CD8-positive, alpha-beta memory T cell (primary cell): ENCODE data around the gene EFNA2. TPM values are rescaled to one million over a fixed set of nuclear protein-coding genes. Genes with fewer than 3 reads are reported as not detected.
"Not testable (repeated sequence)": the region's sequence is repeated elsewhere in the genome, so short reads cannot be mapped to it uniquely, and the experiment has no call there.

ENCODE experiments used
- CTCF ChIA-PET: fragments of 350-600 bp; sonication (Branson Sonifier 250); formaldehyde crosslinking; loops from one replicate; lab custom pipeline; 2021; ENCODE audit warnings: antibody characterized with exemption; lab: Charles Lee
- POLR2A ChIA-PET: fragments of 350-600 bp; sonication (Branson Sonifier 250); formaldehyde crosslinking; loops from one replicate; lab custom pipeline; 2021; ENCODE audit warnings: antibody characterized with exemption; lab: Charles Lee
- DNase-seq, 5 donors: peaks; one replicate each; pipeline versions ENCODE4 v3.0.0 to v3.0.0-alpha.2; 2020 to 2022; ENCODE audit warnings: mixed read lengths in 1 of 5
- H3K27ac ChIP-seq: one replicate; pipeline ENCODE4 v1.7.0; 2013; ENCODE audit warnings: low read depth, mild to moderate bottlenecking, low read length, moderate library complexity
- H3K27me3 ChIP-seq: 2 replicates; pipeline ENCODE4 v1.7.0; 2013; ENCODE audit warnings: low read length, mild to moderate bottlenecking; ENCODE audit not compliant: insufficient read depth, poor library complexity, severe bottlenecking
- H3K36me3 ChIP-seq: 2 replicates; pipeline ENCODE4 v1.7.0; 2013; ENCODE audit warnings: mild to moderate bottlenecking, low read length, moderate library complexity; ENCODE audit not compliant: insufficient read depth
- H3K4me1 ChIP-seq: 2 replicates; pipeline ENCODE4 v1.7.0; 2013; ENCODE audit warnings: mild to moderate bottlenecking, low read length, moderate library complexity; ENCODE audit not compliant: insufficient read depth
- H3K4me3 ChIP-seq: 2 replicates; pipeline ENCODE4 v1.7.0; 2013; ENCODE audit warnings: mild to moderate bottlenecking, low read length
- H3K9me3 ChIP-seq: 2 replicates; pipeline ENCODE4 v1.7.0; 2013; ENCODE audit warnings: mild to moderate bottlenecking, low read length
- H3K27ac Mint-ChIP-seq, 8 donors: one replicate each; pipeline ENCODE4 v1.8.0; 2020 to 2021; ENCODE audit warnings: mixed read lengths in 8 of 8, mild to moderate bottlenecking in 6 of 8, inconsistent platforms in 3 of 8, moderate library complexity in 3 of 8
- H3K27me3 Mint-ChIP-seq, 2 donors: one replicate each; pipeline ENCODE4 v1.8.0; 2020 to 2021; ENCODE audit warnings: mixed read lengths in 2 of 2, mild to moderate bottlenecking in 1 of 2, moderate library complexity in 1 of 2
- H3K36me3 Mint-ChIP-seq, 3 donors: one replicate each; pipeline ENCODE4 v1.8.0; 2020 to 2021; ENCODE audit warnings: mixed read lengths in 3 of 3, inconsistent platforms in 1 of 3, mild to moderate bottlenecking in 1 of 3
- H3K4me1 Mint-ChIP-seq, 3 donors: one replicate each; pipeline ENCODE4 v1.8.0; 2020 to 2021; ENCODE audit warnings: mixed read lengths in 3 of 3, inconsistent platforms in 1 of 3, mild to moderate bottlenecking in 1 of 3
- H3K4me3 Mint-ChIP-seq, 7 donors: one replicate each; pipeline ENCODE4 v1.8.0; 2020 to 2021; ENCODE audit warnings: mixed read lengths in 7 of 7, mild to moderate bottlenecking in 6 of 7, moderate library complexity in 4 of 7, inconsistent platforms in 2 of 7
- H3K9me3 Mint-ChIP-seq, 5 donors: one replicate each; pipeline ENCODE4 v1.8.0; 2020 to 2022; ENCODE audit warnings: mixed read lengths in 5 of 5, mild to moderate bottlenecking in 3 of 5, moderate library complexity in 2 of 5, inconsistent platforms in 1 of 5
- polyA plus RNA-seq: library from polyadenylated mRNA; unstranded; fragments of 300-500 nt; fragmentation: Illumina TruSeq; gene quantifications from one replicate; pipeline ENCODE4 v1.2.3, GENCODE V29; 2021
- total RNA-seq, 2 experiments: library from RNA; stranded (reverse); gene quantifications; one replicate each; pipeline ENCODE4 v1.2.3, GENCODE V29; 2021

Gene EFNA2
- total and polyA plus RNA-seq, 3 experiments from 2014 or later: not detected

DNA sequence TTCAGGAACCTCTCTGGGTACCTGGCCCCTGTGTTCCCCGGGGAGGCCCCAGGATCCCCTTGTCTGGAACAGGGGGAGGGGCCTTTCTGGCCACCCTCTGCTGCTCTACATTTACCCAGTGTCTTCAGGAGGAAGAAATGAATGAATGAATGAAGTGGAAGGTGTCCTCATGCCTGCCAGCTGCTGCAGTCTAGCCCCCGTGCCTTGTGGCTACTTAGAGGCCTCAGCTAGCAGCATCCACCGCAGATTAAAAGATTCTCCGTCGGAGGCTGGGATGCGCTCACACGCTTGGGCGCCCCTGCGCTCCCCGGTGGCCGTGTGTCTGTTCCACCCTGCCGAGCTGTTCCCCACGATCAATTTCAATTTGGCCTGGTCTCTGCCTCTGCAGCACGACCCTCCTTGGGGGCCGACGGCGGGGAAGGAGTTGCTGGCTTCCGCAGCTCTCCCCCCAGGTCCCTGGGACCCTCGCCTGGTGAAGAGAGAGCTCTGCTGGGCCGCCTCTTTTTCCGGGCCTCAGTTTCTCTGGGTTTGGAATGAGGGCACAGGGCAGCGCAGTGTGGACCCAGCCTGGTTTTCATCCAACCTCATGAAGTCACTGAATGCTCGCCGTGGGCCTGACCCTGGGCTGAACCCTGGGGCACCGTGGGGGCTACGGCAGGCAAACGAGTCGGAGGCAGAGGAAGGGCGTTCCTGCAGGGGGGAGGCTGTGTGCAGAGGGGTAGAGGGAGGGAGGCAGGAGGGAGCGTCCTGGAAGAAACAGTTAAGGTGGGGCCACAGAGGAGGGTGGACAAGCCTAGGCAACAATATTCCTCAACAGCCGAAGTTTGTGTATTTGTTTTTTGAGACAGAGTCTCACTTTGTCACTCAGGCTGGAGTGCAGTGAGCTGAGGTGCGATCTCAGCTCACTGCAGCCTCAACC, 28.3 kb downstream of the EFNA2 start:
- peaks cover 4% of the 10 kb centered on the region for H3K4me1 ChIP-seq
- no peak overlapping the region for H3K27ac Mint-ChIP-seq
- H3K27me3 ChIP-seq: peaks cover 7% of the 10 kb centered on the region
- no peaks in the 10 kb centered on the region for H3K36me3 Mint-ChIP-seq
- no peak overlapping the region for H3K4me3 Mint-ChIP-seq
- H3K4me3 ChIP-seq: no peak overlapping the region
- DNase-seq: no peak
- no peaks in the 10 kb centered on the region for H3K9me3 ChIP-seq
- ChIA-PET POLR2A (no interaction called here), CTCF (interaction anchor here (0.6 kb wide), 1 partner anchor 338 kb away, joined by 3 read pairs; no protein-coding TSS in a partner anchor)
- H3K27ac ChIP-seq: no peak overlapping the region
- peaks cover 14 to 20% of the 10 kb centered on the region in 2 donors for H3K27me3 Mint-ChIP-seq
- no peaks in the 10 kb centered on the region for H3K4me1 Mint-ChIP-seq
- no peaks in the 10 kb centered on the region for H3K36me3 ChIP-seq
- H3K9me3 Mint-ChIP-seq: no peaks in the 10 kb centered on the region

- Histone ChIP-seq H3K4me1 (peaks cover 4% of the 10 kb centered on the region), H3K36me3 (no peaks in the 10 kb centered on the region), H3K27ac (no peak overlapping the region), H3K27me3 (peaks cover 7% of the 10 kb centered on the region), H3K9me3 (no peaks in the 10 kb centered on the region), H3K4me3 (no peak overlapping the region)
- DNase-seq: peak in 2 of 5 donors; percentile 15 to 25
- CTCF ChIA-PET: no interaction called here
- Mint-ChIP-seq H3K36me3 (no peaks in the 10 kb centered on the region), H3K4me1 (no peaks in the 10 kb centered on the region), H3K4me3 (no peak overlapping the region), H3K27me3 (peaks cover 17 to 27% of the 10 kb centered on the region in 2 donors), H3K9me3 (no peaks in the 10 kb centered on the region), H3K27ac (no peak overlapping the region)
- POLR2A ChIA-PET: no interaction called here
These were observed 29.9 kb downstream of the EFNA2 start for GRCh38 chr19:1315470-1316166.

- H3K27me3 ChIP-seq: peaks cover 7% of the 10 kb centered on the region
- no peak overlapping the region for H3K27ac ChIP-seq
- peaks cover 4% of the 10 kb centered on the region for H3K4me1 ChIP-seq
- Mint-ChIP-seq H3K4me1 (no peaks in the 10 kb centered on the region), H3K36me3 (no peaks in the 10 kb centered on the region), H3K4me3 (no peak overlapping the region), H3K27me3 (peaks cover 21 to 31% of the 10 kb centered on the region in 2 donors), H3K9me3 (no peaks in the 10 kb centered on the region), H3K27ac (no peak overlapping the region)
- no peaks in the 10 kb centered on the region for H3K36me3 ChIP-seq
- H3K4me3 ChIP-seq: no peak overlapping the region
- no peak for DNase-seq
- ChIA-PET CTCF (no interaction called here), POLR2A (no interaction called here)
- H3K9me3 ChIP-seq: no peaks in the 10 kb centered on the region
These were observed 30.8 kb downstream of the EFNA2 start for GRCh38 chr19:1316466-1316865.

DNA sequence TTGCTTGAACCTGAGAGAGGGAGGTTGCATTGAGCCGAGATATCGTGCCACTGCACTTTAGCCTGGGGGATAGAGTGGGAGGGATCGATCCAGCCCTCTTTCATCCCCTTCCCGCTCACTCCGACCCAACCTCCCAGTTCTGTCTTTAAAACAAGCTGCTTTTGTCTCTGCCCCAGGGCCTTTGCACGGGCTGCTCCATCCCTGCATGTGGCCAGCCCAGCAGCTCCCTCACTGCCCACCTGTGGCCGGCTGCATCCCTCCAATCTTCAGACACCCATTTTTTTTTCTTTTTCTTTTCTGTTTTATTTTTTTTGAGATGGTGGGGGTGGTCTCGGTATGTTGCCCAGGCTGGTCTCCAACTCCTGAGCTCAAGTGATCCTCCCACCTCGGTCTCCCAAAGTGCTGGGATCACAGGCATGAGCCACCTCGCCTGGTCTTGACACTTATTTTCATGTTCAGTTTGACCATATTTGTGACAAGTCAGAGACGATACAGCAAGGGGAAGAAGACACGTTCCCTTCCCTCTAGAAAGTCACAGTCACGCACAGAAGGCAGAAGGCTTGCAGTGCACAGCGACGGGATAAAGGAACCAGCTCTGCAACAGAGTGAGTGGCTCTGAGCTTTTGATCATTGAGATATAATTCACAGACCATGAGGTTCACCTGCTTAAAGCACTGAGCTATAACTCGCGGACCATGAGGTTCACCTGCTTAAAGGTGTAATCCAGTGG, 31.8 kb downstream of the EFNA2 start:
- Histone ChIP-seq H3K27me3 (peaks cover 7% of the 10 kb centered on the region), H3K4me1 (peaks cover 4% of the 10 kb centered on the region), H3K4me3 (no peak overlapping the region), H3K9me3 (no peaks in the 10 kb centered on the region), H3K36me3 (no peaks in the 10 kb centered on the region), H3K27ac (no peak overlapping the region)
- POLR2A ChIA-PET: no interaction called here
- peaks cover 24 to 34% of the 10 kb centered on the region in 2 donors for H3K27me3 Mint-ChIP-seq
- CTCF ChIA-PET: no interaction called here
- no peak overlapping the region for H3K4me3 Mint-ChIP-seq
- no peak for DNase-seq
- H3K9me3 Mint-ChIP-seq: no peaks in the 10 kb centered on the region
- H3K4me1 Mint-ChIP-seq: no peaks in the 10 kb centered on the region
- H3K27ac Mint-ChIP-seq: no peak overlapping the region
- no peaks in the 10 kb centered on the region for H3K36me3 Mint-ChIP-seq

DNA sequence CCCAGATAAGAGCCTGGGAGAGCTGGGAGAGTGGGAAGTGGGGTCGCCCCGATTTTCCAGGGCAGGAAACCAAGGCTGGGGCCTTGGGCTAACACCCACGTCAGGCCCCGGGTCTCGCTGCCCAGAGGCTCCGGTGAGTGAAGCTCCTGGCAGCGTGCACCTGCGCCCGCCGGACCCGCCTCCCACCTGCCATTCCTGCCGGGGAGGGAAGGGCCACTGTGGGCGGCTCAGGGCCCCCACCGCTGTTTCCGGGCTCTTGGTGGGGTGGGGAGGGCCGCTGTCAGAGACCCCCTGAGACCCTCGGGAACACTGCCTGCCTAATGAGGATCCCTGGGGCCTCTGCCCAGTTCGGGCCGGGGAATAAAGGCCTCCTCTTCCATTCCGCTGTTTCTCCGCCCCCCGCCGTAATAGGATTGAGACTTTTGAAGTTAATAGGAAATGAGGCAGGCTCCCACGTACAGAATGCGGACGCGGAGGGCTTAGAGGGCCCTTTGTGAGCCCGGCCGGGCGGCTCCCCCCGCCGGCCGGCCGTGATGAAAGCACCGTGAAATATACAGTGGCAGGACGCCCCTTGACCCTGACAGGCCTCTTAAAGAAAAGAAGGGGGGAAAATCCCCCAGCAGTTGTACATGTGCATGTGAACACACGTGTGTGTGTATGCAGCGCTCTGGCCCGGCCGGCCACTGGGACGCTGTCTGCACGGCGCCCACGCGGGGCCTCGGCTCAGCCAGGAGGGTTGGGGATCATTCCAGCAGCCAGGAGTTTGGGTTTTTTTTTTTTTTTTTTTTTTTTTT, 33.2 kb downstream of the EFNA2 start:
- peaks cover 0 to 4% (median 0%) of the 10 kb centered on the region in 3 donors for H3K36me3 Mint-ChIP-seq
- H3K27ac ChIP-seq: no peak overlapping the region
- H3K4me1 ChIP-seq: peaks cover 4% of the 10 kb centered on the region
- no peak overlapping the region for H3K27ac Mint-ChIP-seq
- H3K27me3 ChIP-seq: peaks cover 12% of the 10 kb centered on the region
- H3K27me3 Mint-ChIP-seq: peaks cover 29 to 41% of the 10 kb centered on the region in 2 donors
- no peaks in the 10 kb centered on the region for H3K9me3 ChIP-seq
- no peak overlapping the region for H3K4me3 ChIP-seq
- no peaks in the 10 kb centered on the region for H3K9me3 Mint-ChIP-seq
- CTCF ChIA-PET: no interaction called here
- H3K4me1 Mint-ChIP-seq: no peaks in the 10 kb centered on the region
- H3K4me3 Mint-ChIP-seq: no peak overlapping the region
- no peak for DNase-seq
- POLR2A ChIA-PET: no interaction called here
- H3K36me3 ChIP-seq: no peaks in the 10 kb centered on the region

- H3K27ac ChIP-seq, H3K4me3 Mint-ChIP-seq, H3K4me1 ChIP-seq, H3K4me1 Mint-ChIP-seq, DNase-seq, H3K27ac Mint-ChIP-seq, H3K9me3 ChIP-seq, H3K36me3 ChIP-seq, H3K4me3 ChIP-seq, H3K36me3 Mint-ChIP-seq, CTCF ChIA-PET, H3K9me3 Mint-ChIP-seq: not testable (repeated sequence)
- H3K27me3 Mint-ChIP-seq: peaks cover 36 to 43% of the 10 kb centered on the region in 2 donors
- H3K27me3 ChIP-seq: peaks cover 25% of the 10 kb centered on the region
- POLR2A ChIA-PET: interaction anchor here (0.7 kb wide), 1 partner anchor 21 kb away, joined by 5 read pairs; no protein-coding TSS in a partner anchor
These were observed 34.6 kb downstream of the EFNA2 start for GRCh38 chr19:1320282-1320650.

- no peaks in the 10 kb centered on the region for H3K36me3 ChIP-seq
- no peaks in the 10 kb centered on the region for H3K4me1 Mint-ChIP-seq
- H3K27me3 Mint-ChIP-seq: peaks cover 39 to 43% of the 10 kb centered on the region in 2 donors
- peaks cover 25% of the 10 kb centered on the region for H3K27me3 ChIP-seq
- H3K9me3 ChIP-seq: no peaks in the 10 kb centered on the region
- no peak overlapping the region for H3K4me3 Mint-ChIP-seq
- H3K36me3 Mint-ChIP-seq: peaks cover 0 to 4% (median 0%) of the 10 kb centered on the region in 3 donors
- H3K4me1 ChIP-seq: no peaks in the 10 kb centered on the region
- peak overlapping the region in 1 of 8 donors; percentile 74 for H3K27ac Mint-ChIP-seq
- H3K4me3 ChIP-seq: no peak overlapping the region
- CTCF ChIA-PET: no interaction called here
- H3K9me3 Mint-ChIP-seq: no peaks in the 10 kb centered on the region
- no peak for DNase-seq
- H3K27ac ChIP-seq: no peak overlapping the region
- POLR2A ChIA-PET: no interaction called here
These were observed 35.9 kb downstream of the EFNA2 start for GRCh38 chr19:1321539-1321938.
